ENCODE results near the gene LPGAT1.

DNA sequence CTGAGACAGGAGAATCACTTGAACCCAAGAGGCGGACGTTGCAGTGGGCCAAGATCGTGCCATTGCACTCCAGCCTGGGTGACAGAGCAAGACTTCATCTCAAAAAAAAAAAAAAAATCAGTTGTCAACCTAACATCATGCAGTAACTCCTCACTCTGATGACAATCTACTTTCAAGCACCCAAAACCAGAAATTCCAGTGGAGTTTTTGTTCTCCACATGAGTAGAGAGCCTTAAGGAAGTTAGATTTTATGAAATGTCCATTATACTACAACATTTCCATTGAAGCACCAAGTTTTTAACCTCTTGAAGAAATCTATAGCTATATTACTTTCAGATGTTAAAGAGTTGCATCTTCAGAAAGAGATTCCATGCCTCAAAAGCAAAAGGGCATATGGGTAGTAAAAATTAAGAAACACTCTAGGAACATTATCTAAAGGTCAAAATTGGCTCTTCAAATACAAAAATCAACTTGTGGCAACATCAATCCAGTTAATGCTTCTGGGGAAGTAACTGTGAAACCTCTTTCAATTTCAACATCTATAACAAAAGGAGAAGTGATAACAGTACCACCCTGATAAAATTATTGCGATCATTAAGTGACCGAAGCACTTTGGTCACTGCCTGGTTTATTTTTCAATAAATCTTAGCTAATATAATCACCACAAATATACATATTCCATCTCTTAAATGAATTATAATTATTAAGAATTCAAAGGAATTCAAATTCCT, 7.7 kb downstream of the LPGAT1 start:
- TF ChIP-seq, protein P1, sequence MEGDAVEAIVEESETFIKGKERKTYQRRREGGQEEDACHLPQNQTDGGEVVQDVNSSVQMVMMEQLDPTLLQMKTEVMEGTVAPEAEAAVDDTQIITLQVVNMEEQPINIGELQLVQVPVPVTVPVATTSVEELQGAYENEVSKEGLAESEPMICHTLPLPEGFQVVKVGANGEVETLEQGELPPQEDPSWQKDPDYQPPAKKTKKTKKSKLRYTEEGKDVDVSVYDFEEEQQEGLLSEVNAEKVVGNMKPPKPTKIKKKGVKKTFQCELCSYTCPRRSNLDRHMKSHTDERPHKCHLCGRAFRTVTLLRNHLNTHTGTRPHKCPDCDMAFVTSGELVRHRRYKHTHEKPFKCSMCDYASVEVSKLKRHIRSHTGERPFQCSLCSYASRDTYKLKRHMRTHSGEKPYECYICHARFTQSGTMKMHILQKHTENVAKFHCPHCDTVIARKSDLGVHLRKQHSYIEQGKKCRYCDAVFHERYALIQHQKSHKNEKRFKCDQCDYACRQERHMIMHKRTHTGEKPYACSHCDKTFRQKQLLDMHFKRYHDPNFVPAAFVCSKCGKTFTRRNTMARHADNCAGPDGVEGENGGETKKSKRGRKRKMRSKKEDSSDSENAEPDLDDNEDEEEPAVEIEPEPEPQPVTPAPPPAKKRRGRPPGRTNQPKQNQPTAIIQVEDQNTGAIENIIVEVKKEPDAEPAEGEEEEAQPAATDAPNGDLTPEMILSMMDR (IDR thresholded peaks at IDR 0.05; ENCODE audit: poor library complexity) = no peak
- TF ChIP-seq EZH2 (IDR thresholded peaks at IDR 0.05; ENCODE audit: borderline replicate concordance) = no peak
